Heart right ventricle (tissue), 16 donors: ENCODE measurements around the gene ZNF575. TPM values are rescaled to one million over a fixed set of nuclear protein-coding genes. Genes with fewer than 3 reads are reported as not detected.

ENCODE experiments used
- ATAC-seq, 8 donors: fragments of 200-7000 bp; cut with Tn5 transposase; one replicate each; pipeline ENCODE4 v1.9.1; 2020; ENCODE audit warnings: mild to moderate bottlenecking in 8 of 8, moderate library complexity in 8 of 8, moderate number of reproducible peaks in 1 of 8
- DNase-seq, 2 donors: peaks; one replicate each; pipeline ENCODE4 v3.0.0-alpha.2; 2020
- H3K27ac ChIP-seq, 10 donors: fragments of 200-600 bp; sonication (generic) in 2 of 10; one replicate each; pipeline versions ENCODE4 v1.5.0 to v1.8.0; 2020 to 2022; ENCODE audit warnings: mild to moderate bottlenecking in 3 of 10
- H3K27me3 ChIP-seq, 7 donors: fragments of 200-600 bp; one replicate each; pipeline ENCODE4 v1.8.0; 2021 to 2022; ENCODE audit warnings: mild to moderate bottlenecking in 2 of 7
- H3K36me3 ChIP-seq, 9 donors: fragments of 200-600 bp; sonication (generic) in 1 of 9; one replicate each; pipeline versions ENCODE4 v1.5.0 to v1.8.0; 2020 to 2022; ENCODE audit warnings: mild to moderate bottlenecking in 2 of 9
- H3K4me1 ChIP-seq, 9 donors: fragments of 200-600 bp; sonication (generic) in 1 of 9; one replicate each; pipeline versions ENCODE4 v1.5.0 to v1.8.0; 2020 to 2022; ENCODE audit warnings: mild to moderate bottlenecking in 4 of 9
- H3K4me3 ChIP-seq, 10 donors: fragments of 200-600 bp; sonication (generic) in 2 of 10; one replicate each; pipeline versions ENCODE4 v1.5.0 to v1.8.0; 2020 to 2022; ENCODE audit warnings: mild to moderate bottlenecking in 7 of 10, moderate library complexity in 2 of 10
- H3K9me3 ChIP-seq, 11 donors: fragments of 200-600 bp in 10 of 11; sonication (generic) in 2 of 11; one replicate each; pipeline versions ENCODE4 v1.5.0 to v1.8.0; 2013 to 2022; ENCODE audit warnings: mild to moderate bottlenecking in 2 of 11, control low read depth in 1 of 11, moderate library complexity in 1 of 11
- CTCF ChIP-seq, 9 donors: fragments of 200-600 bp; sonication (generic) in 2 of 9; IDR thresholded peaks; one replicate each; pipeline versions ENCODE4 v1.5.0 to v1.8.0; 2021 to 2022; ENCODE audit warnings: antibody characterized with exemption in 9 of 9, mild to moderate bottlenecking in 5 of 9, moderate library complexity in 1 of 9
- WGBS, 2 donors: extraction: QIAGEN DNeasy Blood & Tissue Kit; methylation state at CpG; one replicate each; pipeline ENCODE4 v1.1.7; 2013; ENCODE audit warnings: inconsistent platforms in 1 of 2; 5-methylcytosine and 5-hydroxymethylcytosine counted together
- intact Hi-C, 10 donors: fragments of 100-400 bp; cut with DNase I; formaldehyde crosslinking; loops; one replicate each; pipeline versions ENCODE4 v1.11.1 to v1.14.2; 2022
- polyA plus RNA-seq, 2 donors: library from polyadenylated mRNA; stranded (reverse); fragments of 200-250 nt; gene quantifications; one replicate each; pipeline ENCODE4 v1.2.3, GENCODE V29; 2013
- total RNA-seq, 10 donors: library from RNA; stranded (reverse); fragmentation: NEBNext Ultra II Directional in 3 of 10; extraction: Animal tissue kit (Norgen Biotek cat#: 25700) in 3 of 10; gene quantifications; one replicate each; pipeline versions ENCODE4 v1.2.1 to v1.2.4, GENCODE V29; 2021 to 2023
- donor health status: Arrhythmogenic right ventricular cardiomyopathy.
- donor health status: ischemic (EF 13 %, LVEDD 7.1; RV severe dilation, severe dysfunction).
- donor health status: healthy with polysubstance abuse.
- donor health status: DM: no; HTN: yes; CAD: no.
- donor health status: DM: no; HTN: no; CAD: no.
- donor health status: ischemic (EF 25% LVEDD 6.9; RV normal size, moderate dysfunction).
- donor health status: ischemic (EF 25% LVEDD 5.7; RV mildly dilated, moderate dysfunction).
- donor health status: healthy.
- donor health status: DM: yes; HTN: yes; CAD: no.
- donor health status: Ischemic cardiomyopathy.
- donor health status: ischemic (EF 35%, LVEDD 5.7; RV mildly dilated, moderate dysfunction).
- donor health status: nonischemic (EF 11% LVEDD 7.7; RV severe dilation, severe dysfunction).
- donor health status: DM: yes; HTN: yes; CAD: no.
- donor health status: PGD.
- donor health status: ischemic (EF 29% LVEDD 5.4; RV normal size, mild dysfunction).
- donor health status: nonischemic (EF 23%, LVEDD 6.1; RV moderate dilation, normal function).

ZNF575 gene
- total and polyA plus RNA-seq, 12 donors, result 0.45 to 2.0 (median 1.2) TPM

GRCh38 chr19:43532571-43532961, 422 bp upstream of the ZNF575 start:
- Histone ChIP-seq H3K27me3 (no peaks in the 10 kb centered on the region), H3K27ac (peak overlapping the region; percentile 20 to 96 (median 89)), H3K4me3 (peak overlapping the region; percentile 48 to 74 (median 61)), H3K9me3 (no peaks in the 10 kb centered on the region), H3K36me3 (peaks cover 0 to 9% (median 0%) of the 10 kb centered on the region in 9 donors), H3K4me1 (peaks cover 0 to 40% (median 16%) of the 10 kb centered on the region in 9 donors)
- DNase-seq, result peak in 1 of 2 donors; percentile 62
- 2 to 3% methylated on average over 16 of the region's 16 CpGs for WGBS, 2 donors
- intact Hi-C loops, result loop anchor here in 6 of 10 donors (5.0 to 10.0 kb wide), 4 partner anchors 62 to 132 kb away; partner anchors contain the start of genes IRGQ (in 4 of the 6) and ZNF576 (in 4 of the 6)
- TF ChIP-seq CTCF (IDR thresholded peaks at IDR 0.05), result no peak
- ATAC-seq, result peak in 7 of 8 donors; percentile 0 to 25 (median 4)

GRCh38 chr19:43533546-43534304, 737 bp downstream of the ZNF575 start:
- ATAC-seq, result peak; percentile 89 to 93 (median 90)
- Histone ChIP-seq H3K27ac (peak overlapping the region; percentile 66 to 96 (median 89)), H3K4me3 (peak overlapping the region; percentile 48 to 74 (median 61)), H3K36me3 (peaks cover 0 to 21% (median 11%) of the 10 kb centered on the region in 9 donors), H3K27me3 (no peaks in the 10 kb centered on the region), H3K4me1 (peaks cover 0 to 33% (median 7%) of the 10 kb centered on the region in 9 donors), H3K9me3 (peaks cover 0 to 6% (median 2%) of the 10 kb centered on the region in 11 donors)
- no peak for TF ChIP-seq CTCF (IDR thresholded peaks at IDR 0.05)
- 1% methylated on average over 41 of the region's 41 CpGs for WGBS, 2 donors
- DNase-seq, result peak; percentile 96 to 99
- intact Hi-C loops, result loop anchor here in 6 of 10 donors (1.0 to 10.0 kb wide), 7 partner anchors 61 to 135 kb away; partner anchors contain the start of genes IRGQ (in 4 of the 6) and ZNF576 (in 4 of the 6)

- no peak for TF ChIP-seq CTCF (IDR thresholded peaks at IDR 0.05)
- Histone ChIP-seq H3K27me3 (no peaks in the 10 kb centered on the region), H3K27ac (peak overlapping the region in 8 of 10 donors; percentile 66 to 91 (median 88)), H3K36me3 (peaks cover 0 to 27% (median 15%) of the 10 kb centered on the region in 9 donors), H3K4me3 (peak overlapping the region in 9 of 10 donors; percentile 48 to 74 (median 64)), H3K4me1 (peaks cover 0 to 33% (median 7%) of the 10 kb centered on the region in 9 donors), H3K9me3 (peaks cover 0 to 12% (median 8%) of the 10 kb centered on the region in 11 donors)
- 12% methylated on average over 17 of the region's 17 CpGs for WGBS, 2 donors
- DNase-seq (no peak), ATAC-seq (no peak)
- intact Hi-C loops, result loop anchor here in 6 of 10 donors (1.0 to 10.0 kb wide), 7 partner anchors 60 to 134 kb away; partner anchors contain the start of genes IRGQ (in 4 of the 6) and ZNF576 (in 4 of the 6)
Observed at GRCh38 chr19:43534305-43534815, 1.4 kb downstream of the ZNF575 start.
